ENCODE results near the gene SERPINA9.

SERPINA9 gene

GRCh38 chr14:94448071-94448808, 27.8 kb downstream of the SERPINA9 start:
- H3K27ac ChIP-seq (ENCODE audit: extremely low read depth, low read depth, low read length) = no peak overlapping the region
- ChIA-PET POLR2A (no interaction called here), CTCF (interaction anchor here (0.6 to 2.4 kb wide), 4 partner anchors 15 to 118 kb away, joined by 3 to 13 read pairs (median 6); no protein-coding TSS in a partner anchor)
- H3K4me3 ChIP-seq (ENCODE audit: low read depth, low read length) = no peak overlapping the region
- H3K4me1 ChIP-seq (ENCODE audit: control insufficient read depth, insufficient read depth, low read length) = no peaks in the 10 kb centered on the region
- TF ChIP-seq ZFHX2 (tag by site-specific recombination; conservative IDR thresholded peaks at IDR 0.05) (peak; percentile 40; the same call in 1 of the 2 replicates), ZNF830 (tag by site-specific recombination; IDR thresholded peaks at IDR 0.05; ENCODE audit: low read depth) (no peak), EGR2 (tag by site-specific recombination; IDR thresholded peaks at IDR 0.05; ENCODE audit: low read depth) (peak; percentile 53; the same call in 1 of the 2 replicates), PRDM1 (tag by site-specific recombination; IDR thresholded peaks at IDR 0.05) (no peak)
- H3K9me3 ChIP-seq (ENCODE audit: control insufficient read depth, insufficient read depth, low read depth, low read length) = no peaks in the 10 kb centered on the region
- no peaks in the 10 kb centered on the region for H3K36me3 ChIP-seq (ENCODE audit: control insufficient read depth in 2 of 2, insufficient read depth in 1 of 2, low read length in 2 of 2)

- Histone ChIP-seq H3K4me3 (ENCODE audit: low read depth, low read length) (no peak overlapping the region), H3K27ac (ENCODE audit: extremely low read depth, low read depth, low read length) (no peak overlapping the region), H3K4me1 (ENCODE audit: control insufficient read depth, insufficient read depth, low read length) (no peaks in the 10 kb centered on the region), H3K9me3 (ENCODE audit: control insufficient read depth, insufficient read depth, low read depth, low read length) (no peaks in the 10 kb centered on the region), H3K36me3 (ENCODE audit: control insufficient read depth in 2 of 2, insufficient read depth in 1 of 2, low read length in 2 of 2) (no peaks in the 10 kb centered on the region)
- ChIA-PET CTCF (interaction anchor here (2.1 to 2.7 kb wide), 3 partner anchors 14 to 39 kb away, joined by 8 to 13 read pairs (median 12); no protein-coding TSS in a partner anchor), POLR2A (no interaction called here)
- no peak for TF ChIP-seq ZNF266 (tag by site-specific recombination; IDR thresholded peaks at IDR 0.05; ENCODE audit: low read depth)
- no peak for TF ChIP-seq ZNF221 (tag by site-specific recombination; IDR thresholded peaks at IDR 0.05; ENCODE audit: borderline replicate concordance)
- TF ChIP-seq HIC1 (tag by site-specific recombination; IDR thresholded peaks at IDR 0.05) = no peak
- TF ChIP-seq, protein P1, sequence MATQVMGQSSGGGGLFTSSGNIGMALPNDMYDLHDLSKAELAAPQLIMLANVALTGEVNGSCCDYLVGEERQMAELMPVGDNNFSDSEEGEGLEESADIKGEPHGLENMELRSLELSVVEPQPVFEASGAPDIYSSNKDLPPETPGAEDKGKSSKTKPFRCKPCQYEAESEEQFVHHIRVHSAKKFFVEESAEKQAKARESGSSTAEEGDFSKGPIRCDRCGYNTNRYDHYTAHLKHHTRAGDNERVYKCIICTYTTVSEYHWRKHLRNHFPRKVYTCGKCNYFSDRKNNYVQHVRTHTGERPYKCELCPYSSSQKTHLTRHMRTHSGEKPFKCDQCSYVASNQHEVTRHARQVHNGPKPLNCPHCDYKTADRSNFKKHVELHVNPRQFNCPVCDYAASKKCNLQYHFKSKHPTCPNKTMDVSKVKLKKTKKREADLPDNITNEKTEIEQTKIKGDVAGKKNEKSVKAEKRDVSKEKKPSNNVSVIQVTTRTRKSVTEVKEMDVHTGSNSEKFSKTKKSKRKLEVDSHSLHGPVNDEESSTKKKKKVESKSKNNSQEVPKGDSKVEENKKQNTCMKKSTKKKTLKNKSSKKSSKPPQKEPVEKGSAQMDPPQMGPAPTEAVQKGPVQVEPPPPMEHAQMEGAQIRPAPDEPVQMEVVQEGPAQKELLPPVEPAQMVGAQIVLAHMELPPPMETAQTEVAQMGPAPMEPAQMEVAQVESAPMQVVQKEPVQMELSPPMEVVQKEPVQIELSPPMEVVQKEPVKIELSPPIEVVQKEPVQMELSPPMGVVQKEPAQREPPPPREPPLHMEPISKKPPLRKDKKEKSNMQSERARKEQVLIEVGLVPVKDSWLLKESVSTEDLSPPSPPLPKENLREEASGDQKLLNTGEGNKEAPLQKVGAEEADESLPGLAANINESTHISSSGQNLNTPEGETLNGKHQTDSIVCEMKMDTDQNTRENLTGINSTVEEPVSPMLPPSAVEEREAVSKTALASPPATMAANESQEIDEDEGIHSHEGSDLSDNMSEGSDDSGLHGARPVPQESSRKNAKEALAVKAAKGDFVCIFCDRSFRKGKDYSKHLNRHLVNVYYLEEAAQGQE (tag by site-specific recombination; IDR thresholded peaks at IDR 0.05) = no peak
- TF ChIP-seq ZNF335 (tag by site-specific recombination; conservative IDR thresholded peaks at IDR 0.05) = no peak
- no peak for TF ChIP-seq PRDM4 (tag by site-specific recombination; IDR thresholded peaks at IDR 0.05)
- TF ChIP-seq ZNF366 (tag by site-specific recombination; conservative IDR thresholded peaks at IDR 0.05) = no peak
- TF ChIP-seq ZNF211 (tag by site-specific recombination; IDR thresholded peaks at IDR 0.05; ENCODE audit: low read depth) = no peak
- TF ChIP-seq GLI4 (tag by site-specific recombination; IDR thresholded peaks at IDR 0.05) = no peak
- no peak for TF ChIP-seq ZNF350 (tag by site-specific recombination; IDR thresholded peaks at IDR 0.05)
These were observed 28.8 kb downstream of the SERPINA9 start for GRCh38 chr14:94447206-94447605.
